Neural progenitor cell (in vitro differentiated cells): ENCODE data around the gene TMEM120B. TPM values are rescaled to one million over a fixed set of nuclear protein-coding genes. Genes with fewer than 3 reads are reported as not detected.

Experiments used
- DNase-seq: peaks from one replicate; pipeline ENCODE4 v3.0.0-alpha.2; 2016; ENCODE audit warnings: low spot score
- H2AFZ ChIP-seq: fragments of 200-600 bp; sonication (generic); replicated peaks from 2 replicates; pipeline ENCODE4 v1.6.1; 2016; ENCODE audit warnings: antibody characterized with exemption
- H3F3A ChIP-seq: fragments of 200-600 bp; sonication (generic); 2 replicates; pipeline ENCODE4 v1.6.1; 2016; ENCODE audit warnings: antibody characterized with exemption, low read depth
- H3K27ac ChIP-seq: fragments of 200-600 bp; sonication (generic); 2 replicates; pipeline ENCODE4 v1.5.1; 2016; ENCODE audit warnings: mild to moderate bottlenecking
- H3K27me3 ChIP-seq: fragments of 200-600 bp; sonication (generic); 2 replicates; pipeline ENCODE4 v1.6.1; 2016; ENCODE audit warnings: mild to moderate bottlenecking, moderate library complexity
- H3K36me3 ChIP-seq: fragments of 200-600 bp; sonication (generic); 2 replicates; pipeline ENCODE4 v1.5.1; 2016
- H3K4me1 ChIP-seq: fragments of 200-600 bp; sonication (generic); 2 replicates; pipeline ENCODE4 v1.6.1; 2016; ENCODE audit warnings: mixed run types
- H3K4me2 ChIP-seq: fragments of 200-600 bp; sonication (generic); 2 replicates; pipeline ENCODE4 v1.6.1; 2016
- H3K4me3 ChIP-seq: fragments of 200-600 bp; sonication (generic); 2 replicates; pipeline ENCODE4 v1.5.1; 2016
- H3K79me2 ChIP-seq: fragments of 200-600 bp; sonication (generic); 2 replicates; pipeline ENCODE4 v1.6.1; 2016; ENCODE audit warnings: low read depth
- H3K9ac ChIP-seq: fragments of 200-600 bp; sonication (generic); 2 replicates; pipeline ENCODE4 v1.6.1; 2016
- H3K9me3 ChIP-seq: fragments of 200-600 bp; sonication (generic); 2 replicates; pipeline ENCODE4 v1.5.1; 2016; ENCODE audit warnings: low read depth
- H4K20me1 ChIP-seq: fragments of 200-600 bp; sonication (generic); 2 replicates; pipeline ENCODE4 v1.6.1; 2016; ENCODE audit warnings: low read depth
- H3K27ac Mint-ChIP-seq: 3 replicates; pipeline ENCODE4 v1.8.0; 2021; ENCODE audit warnings: mixed read lengths
- H3K27me3 Mint-ChIP-seq: 2 replicates; pipeline ENCODE4 v1.8.0; 2022; ENCODE audit warnings: low read depth, mild to moderate bottlenecking, inconsistent platforms, moderate library complexity, mixed read lengths; ENCODE audit not compliant: insufficient read depth
- H3K36me3 Mint-ChIP-seq: 3 replicates; pipeline ENCODE4 v1.8.0; 2021; ENCODE audit warnings: mixed read lengths
- H3K4me1 Mint-ChIP-seq: 3 replicates; pipeline ENCODE4 v1.8.0; 2021; ENCODE audit warnings: mixed read lengths
- H3K4me3 Mint-ChIP-seq: 3 replicates; pipeline ENCODE4 v1.8.0; 2021; ENCODE audit warnings: mild to moderate bottlenecking, moderate library complexity, mixed read lengths
- H3K9me3 Mint-ChIP-seq: 3 replicates; pipeline ENCODE4 v1.8.0; 2020; ENCODE audit warnings: mixed read lengths
- CTCF ChIP-seq: fragments of 200-600 bp; sonication (generic); IDR thresholded peaks from 2 replicates; pipeline ENCODE4 v1.5.1; 2017; ENCODE audit warnings: antibody characterized with exemption, mild to moderate bottlenecking
- EZH2 ChIP-seq: fragments of 200-600 bp; sonication (generic); IDR thresholded peaks from 2 replicates; pipeline ENCODE4 v1.6.1; 2017; ENCODE audit warnings: antibody characterized with exemption, mild to moderate bottlenecking, moderate library complexity
- EZH2phosphoT487 ChIP-seq: fragments of 200-600 bp; sonication (generic); IDR thresholded peaks from 2 replicates; pipeline ENCODE4 v1.6.1; 2017; ENCODE audit warnings: antibody characterized with exemption
- total RNA-seq: library from RNA; depleted of rRNA; stranded (reverse); fragments of >200 nt; gene quantifications from 2 replicates; pipeline ENCODE4 v1.2.3, GENCODE V29; 2015; ENCODE audit warnings: low replicate concordance

TMEM120B gene
- total RNA-seq, 1 donor from 2014 or later = 4.7 TPM

DNA sequence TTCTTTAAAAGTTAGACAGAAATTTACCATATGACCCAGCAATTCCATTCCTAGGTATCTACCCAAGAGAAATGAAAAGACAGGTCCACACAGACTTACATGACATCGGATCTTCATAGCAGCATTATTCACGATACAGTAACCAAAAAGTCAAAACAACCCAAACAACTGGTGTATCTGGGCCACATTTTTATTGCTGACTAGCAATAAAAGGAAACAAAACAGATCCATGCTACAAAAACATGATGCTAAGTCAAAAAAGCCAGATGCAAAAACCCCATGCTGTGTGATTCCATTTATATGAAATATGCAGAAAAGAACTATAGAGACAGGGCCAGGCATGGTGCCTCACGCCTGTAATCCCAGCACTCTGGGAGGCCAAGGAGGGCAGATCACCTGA, 12.9 kb downstream of the TMEM120B start:
- Histone ChIP-seq H3K4me1 (no peaks in the 10 kb centered on the region), H4K20me1 (no peaks in the 10 kb centered on the region), H3K9me3 (no peaks in the 10 kb centered on the region), H3K27ac (no peak overlapping the region), H3F3A (no peaks in the 10 kb centered on the region), H3K79me2 (peaks cover 3% of the 10 kb centered on the region), H3K4me3 (no peak overlapping the region), H3K4me2 (no peak overlapping the region), H3K9ac (no peak overlapping the region), H3K36me3 (no peaks in the 10 kb centered on the region), H2AFZ (no peak overlapping the region), H3K27me3 (no peaks in the 10 kb centered on the region)
- Mint-ChIP-seq H3K36me3 (no peaks in the 10 kb centered on the region), H3K9me3 (no peaks in the 10 kb centered on the region), H3K4me3 (no peak overlapping the region), H3K27me3 (peaks cover 4% of the 10 kb centered on the region), H3K4me1 (peaks cover 5% of the 10 kb centered on the region), H3K27ac (no peak overlapping the region)
- no peak for DNase-seq
- TF ChIP-seq EZH2 = no peak
- TF ChIP-seq CTCF = no peak
- no peak for TF ChIP-seq EZH2phosphoT487

DNA sequence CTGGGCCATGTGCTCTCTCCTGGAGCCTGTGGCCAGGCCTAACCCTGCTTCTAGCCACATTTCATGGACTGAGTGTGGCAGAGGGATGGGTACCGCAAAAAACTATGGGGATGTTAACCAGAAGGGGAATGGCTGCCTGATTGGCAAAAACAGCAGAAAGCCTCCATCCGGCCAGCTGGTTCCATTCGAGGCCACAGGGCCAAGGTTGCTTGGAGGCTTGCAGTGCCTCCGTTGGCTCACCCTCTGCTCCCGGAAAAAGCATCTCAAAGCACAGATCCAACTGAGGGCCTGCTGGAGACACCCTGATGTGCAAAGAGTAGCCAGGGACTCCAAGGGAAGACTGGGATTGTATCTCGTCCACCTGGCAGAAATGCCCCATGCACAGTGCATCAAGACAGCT, 16.5 kb downstream of the TMEM120B start:
- Histone ChIP-seq H3K36me3 (no peaks in the 10 kb centered on the region), H2AFZ (no peak overlapping the region), H4K20me1 (no peaks in the 10 kb centered on the region), H3K4me3 (no peak overlapping the region), H3K9ac (no peak overlapping the region), H3K4me1 (no peaks in the 10 kb centered on the region), H3K27me3 (no peaks in the 10 kb centered on the region), H3K79me2 (no peaks in the 10 kb centered on the region), H3K9me3 (no peaks in the 10 kb centered on the region), H3K4me2 (no peak overlapping the region), H3F3A (no peaks in the 10 kb centered on the region), H3K27ac (no peak overlapping the region)
- Mint-ChIP-seq H3K4me3 (no peak overlapping the region), H3K36me3 (no peaks in the 10 kb centered on the region), H3K27me3 (peaks cover 2% of the 10 kb centered on the region), H3K9me3 (no peaks in the 10 kb centered on the region), H3K4me1 (no peaks in the 10 kb centered on the region), H3K27ac (no peak overlapping the region)
- TF ChIP-seq CTCF = no peak
- TF ChIP-seq EZH2phosphoT487 = no peak
- no peak for TF ChIP-seq EZH2
- no peak for DNase-seq

GRCh38 chr12:121731473-121731872, 18.9 kb downstream of the TMEM120B start:
- Histone ChIP-seq H3K4me1 (no peaks in the 10 kb centered on the region), H3F3A (no peaks in the 10 kb centered on the region), H3K4me3 (no peak overlapping the region), H3K4me2 (no peak overlapping the region), H3K79me2 (no peaks in the 10 kb centered on the region), H3K27ac (no peak overlapping the region), H4K20me1 (no peaks in the 10 kb centered on the region), H3K27me3 (no peaks in the 10 kb centered on the region), H3K9me3 (no peaks in the 10 kb centered on the region), H2AFZ (no peak overlapping the region), H3K9ac (no peak overlapping the region), H3K36me3 (no peaks in the 10 kb centered on the region)
- no peaks in the 10 kb centered on the region for H3K36me3 Mint-ChIP-seq
- no peak for DNase-seq
- no peak overlapping the region for H3K27ac Mint-ChIP-seq
- H3K4me3 Mint-ChIP-seq = no peak overlapping the region
- H3K9me3 Mint-ChIP-seq = no peaks in the 10 kb centered on the region
- H3K27me3 Mint-ChIP-seq = peaks cover 2% of the 10 kb centered on the region
- TF ChIP-seq EZH2 (no peak), EZH2phosphoT487 (no peak), CTCF (no peak)
- no peaks in the 10 kb centered on the region for H3K4me1 Mint-ChIP-seq
